ENCODE measurements around the gene TRMT6. TPM values are rescaled to one million over a fixed set of nuclear protein-coding genes. Genes with fewer than 3 reads are reported as not detected.
A peak's percentile ranks its signal among the peaks of the same experiment; 100 is the strongest.

Gene TRMT6
- total RNA-seq, 2 experiments from 2014 or later, result 22.5 to 29.5 TPM

- no peak for DNase-seq (ENCODE audit: low spot score)
- peaks cover 15% of the 10 kb centered on the region for H3K4me1 ChIP-seq (ENCODE audit: insufficient read depth, low read length, poor library complexity, severe bottlenecking)
- H3K9me2 ChIP-seq (ENCODE audit: insufficient read depth, low read length), result no peaks in the 10 kb centered on the region
- CTCF ChIA-PET (ENCODE audit: unreplicated experiment), result no interaction called here
- H3K9me3 ChIP-seq (ENCODE audit: low read length), result no peaks in the 10 kb centered on the region
- H3K79me2 ChIP-seq (ENCODE audit: insufficient read depth, low read depth, low read length), result no peaks in the 10 kb centered on the region
- no peak overlapping the region for H3K27ac ChIP-seq (ENCODE audit: low read depth, low read length, poor library complexity, severe bottlenecking)
- no peaks in the 10 kb centered on the region for H3K36me3 ChIP-seq (ENCODE audit: insufficient read depth, low read length)
- H3K4me3 ChIP-seq (ENCODE audit: low read depth, low read length, poor library complexity, severe bottlenecking), result no peak overlapping the region
- TF ChIP-seq EZH2phosphoT487 (IDR thresholded peaks at IDR 0.05; ENCODE audit: borderline replicate concordance, low read depth, low read length), result no peak
- no peak overlapping the region for H3K4me2 ChIP-seq (ENCODE audit: low read length)
- BruUV-seq (replicated peaks), result no TSS peak
- intact Hi-C loops (cut with micrococcal nuclease; ENCODE audit: unreplicated experiment), result no loop called here
- POLR2A ChIA-PET, result interaction anchor here (0.6 to 1.3 kb wide), 6 partner anchors 38 to 123 kb away, joined by 3 to 8 read pairs (median 4); no protein-coding TSS in a partner anchor
- peak overlapping the region; percentile 70; the same call in 1 of the 2 replicates for H2AFZ ChIP-seq (ENCODE audit: low read length)
- no peaks in the 10 kb centered on the region for H4K20me1 ChIP-seq (ENCODE audit: insufficient read depth, low read length)
These were observed 30.4 kb downstream of the TRMT6 start for GRCh38 chr20:5919626-5920544.

- H3K4me2 ChIP-seq (ENCODE audit: low read length), result no peak overlapping the region
- peaks cover 15% of the 10 kb centered on the region for H3K4me1 ChIP-seq (ENCODE audit: insufficient read depth, low read length, poor library complexity, severe bottlenecking)
- H3K79me2 ChIP-seq (ENCODE audit: insufficient read depth, low read depth, low read length), result no peaks in the 10 kb centered on the region
- ChIA-PET POLR2A (interaction anchor here (0.6 to 1.3 kb wide), 8 partner anchors 19 to 369 kb away, joined by 3 to 8 read pairs (median 4); no protein-coding TSS in a partner anchor), CTCF (ENCODE audit: unreplicated experiment) (no interaction called here)
- H3K36me3 ChIP-seq (ENCODE audit: insufficient read depth, low read length), result no peaks in the 10 kb centered on the region
- intact Hi-C loops (cut with micrococcal nuclease; ENCODE audit: unreplicated experiment), result no loop called here
- no peaks in the 10 kb centered on the region for H4K20me1 ChIP-seq (ENCODE audit: insufficient read depth, low read length)
- H3K9me3 ChIP-seq (ENCODE audit: low read length), result no peaks in the 10 kb centered on the region
- H3K9me2 ChIP-seq (ENCODE audit: insufficient read depth, low read length), result no peaks in the 10 kb centered on the region
- TF ChIP-seq, protein P1, sequence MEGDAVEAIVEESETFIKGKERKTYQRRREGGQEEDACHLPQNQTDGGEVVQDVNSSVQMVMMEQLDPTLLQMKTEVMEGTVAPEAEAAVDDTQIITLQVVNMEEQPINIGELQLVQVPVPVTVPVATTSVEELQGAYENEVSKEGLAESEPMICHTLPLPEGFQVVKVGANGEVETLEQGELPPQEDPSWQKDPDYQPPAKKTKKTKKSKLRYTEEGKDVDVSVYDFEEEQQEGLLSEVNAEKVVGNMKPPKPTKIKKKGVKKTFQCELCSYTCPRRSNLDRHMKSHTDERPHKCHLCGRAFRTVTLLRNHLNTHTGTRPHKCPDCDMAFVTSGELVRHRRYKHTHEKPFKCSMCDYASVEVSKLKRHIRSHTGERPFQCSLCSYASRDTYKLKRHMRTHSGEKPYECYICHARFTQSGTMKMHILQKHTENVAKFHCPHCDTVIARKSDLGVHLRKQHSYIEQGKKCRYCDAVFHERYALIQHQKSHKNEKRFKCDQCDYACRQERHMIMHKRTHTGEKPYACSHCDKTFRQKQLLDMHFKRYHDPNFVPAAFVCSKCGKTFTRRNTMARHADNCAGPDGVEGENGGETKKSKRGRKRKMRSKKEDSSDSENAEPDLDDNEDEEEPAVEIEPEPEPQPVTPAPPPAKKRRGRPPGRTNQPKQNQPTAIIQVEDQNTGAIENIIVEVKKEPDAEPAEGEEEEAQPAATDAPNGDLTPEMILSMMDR (conservative IDR thresholded peaks at IDR 0.05; ENCODE audit: low read length), result no peak
- TF ChIP-seq EZH2phosphoT487 (IDR thresholded peaks at IDR 0.05; ENCODE audit: borderline replicate concordance, low read depth, low read length), result no peak
- H2AFZ ChIP-seq (ENCODE audit: low read length), result peak overlapping the region; percentile 70; the same call in 1 of the 2 replicates
- H3K27ac ChIP-seq (ENCODE audit: low read depth, low read length, poor library complexity, severe bottlenecking), result no peak overlapping the region
- no peak overlapping the region for H3K4me3 ChIP-seq (ENCODE audit: low read depth, low read length, poor library complexity, severe bottlenecking)
- BruUV-seq (replicated peaks), result no TSS peak
- DNase-seq (ENCODE audit: low spot score), result peak; percentile 22
These were observed 31.3 kb downstream of the TRMT6 start for GRCh38 chr20:5918856-5919625.

DNA sequence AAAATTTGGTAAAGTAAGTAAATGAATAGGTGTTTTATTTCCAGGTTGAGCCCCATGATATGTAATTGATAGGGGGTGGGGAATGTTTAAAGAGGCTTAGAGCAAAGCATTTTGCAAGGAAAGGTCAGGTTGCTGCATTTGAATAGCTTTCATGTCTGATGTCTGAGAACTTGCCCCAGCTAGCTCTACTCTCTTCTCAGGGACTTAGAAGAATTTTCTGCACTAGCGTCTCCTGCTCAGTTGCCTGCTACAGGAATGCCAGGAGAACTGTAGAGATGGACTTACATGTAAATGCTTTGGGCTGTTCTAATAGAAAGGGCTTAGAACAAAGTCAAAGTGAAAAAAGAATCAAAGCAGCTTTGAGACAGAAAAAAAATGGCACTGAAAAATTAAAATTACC, 35.5 kb downstream of the TRMT6 start:
- intact Hi-C loops (cut with micrococcal nuclease; ENCODE audit: unreplicated experiment), result no loop called here
- Histone ChIP-seq H2AFZ (ENCODE audit: low read length) (no peak overlapping the region), H3K36me3 (ENCODE audit: insufficient read depth, low read length) (no peaks in the 10 kb centered on the region), H3K4me3 (ENCODE audit: low read depth, low read length, poor library complexity, severe bottlenecking) (no peak overlapping the region), H3K4me2 (ENCODE audit: low read length) (no peak overlapping the region), H4K20me1 (ENCODE audit: insufficient read depth, low read length) (no peaks in the 10 kb centered on the region), H3K79me2 (ENCODE audit: insufficient read depth, low read depth, low read length) (no peaks in the 10 kb centered on the region), H3K9me2 (ENCODE audit: insufficient read depth, low read length) (no peaks in the 10 kb centered on the region), H3K9me3 (ENCODE audit: low read length) (no peaks in the 10 kb centered on the region), H3K4me1 (ENCODE audit: insufficient read depth, low read length, poor library complexity, severe bottlenecking) (peaks cover 20% of the 10 kb centered on the region), H3K27ac (ENCODE audit: low read depth, low read length, poor library complexity, severe bottlenecking) (no peak overlapping the region)
- TF ChIP-seq, protein P1 (conservative IDR thresholded peaks at IDR 0.05; ENCODE audit: low read length), result no peak
- TF ChIP-seq EZH2phosphoT487 (IDR thresholded peaks at IDR 0.05; ENCODE audit: borderline replicate concordance, low read depth, low read length), result no peak
- BruUV-seq (replicated peaks), result no TSS peak
- ChIA-PET CTCF (ENCODE audit: unreplicated experiment) (no interaction called here), POLR2A (interaction anchor here (0.6 to 1.1 kb wide), 2 partner anchors 10 to 338 kb away, joined by 3 to 4 read pairs; no protein-coding TSS in a partner anchor)
- no peak for DNase-seq (ENCODE audit: low spot score)

Measured in OCI-LY7 (cell line).